RWPE2 (cell line): ENCODE data around the gene PLCXD3.

Experiments used
- ATAC-seq: fragments of 200-7000 bp; cut with Tn5 transposase; 3 replicates; pipeline ENCODE4 v1.9.1; 2021; ENCODE audit warnings: low read depth
- DNase-seq: peaks from one replicate; pipeline ENCODE4 v3.0.0-alpha.2; 2020; ENCODE audit warnings: low spot score
- H3K27ac ChIP-seq: fragments of 450-650 bp; 2 replicates; pipeline ENCODE4 v1.5.1; 2017; ENCODE audit warnings: mild to moderate bottlenecking; ENCODE audit not compliant: poor library complexity, severe bottlenecking
- H3K27me3 ChIP-seq: fragments of 250-450 bp; sonication (Bioruptor Pico); 2 replicates; pipeline ENCODE4 v1.5.1; 2021; ENCODE audit warnings: mild to moderate bottlenecking, moderate library complexity; ENCODE audit not compliant: insufficient read depth, poor library complexity, severe bottlenecking
- H3K36me3 ChIP-seq: fragments of 250-450 bp; sonication (Bioruptor Pico); 2 replicates; pipeline ENCODE4 v1.5.1; 2020; ENCODE audit warnings: low read depth, mild to moderate bottlenecking, moderate library complexity
- H3K4me1 ChIP-seq: fragments of 250-450 bp; sonication (Bioruptor Pico); 2 replicates; pipeline ENCODE4 v1.5.1; 2021; ENCODE audit warnings: mild to moderate bottlenecking, moderate library complexity; ENCODE audit not compliant: insufficient read depth, poor library complexity, severe bottlenecking
- H3K4me3 ChIP-seq: fragments of 250-450 bp; sonication (Bioruptor Pico); 2 replicates; pipeline ENCODE4 v1.5.1; 2021; ENCODE audit warnings: mild to moderate bottlenecking, moderate library complexity; ENCODE audit not compliant: severe bottlenecking
- H3K9me3 ChIP-seq: fragments of 250-450 bp; sonication (Bioruptor Pico); 2 replicates; pipeline ENCODE4 v1.5.1; 2021; ENCODE audit warnings: mild to moderate bottlenecking, moderate library complexity; ENCODE audit not compliant: severe bottlenecking
- CTCF ChIP-seq: fragments of 450-650 bp; IDR thresholded peaks from one replicate; pipeline ENCODE4 v1.5.1; 2017; ENCODE audit warnings: mild to moderate bottlenecking, moderate library complexity; ENCODE audit not compliant: poor library complexity, severe bottlenecking

The PLCXD3 gene

GRCh38 chr5:41399839-41400238, 110.6 kb downstream of the PLCXD3 start:
- DNase-seq = no peak
- Histone ChIP-seq H3K9me3 (no peaks in the 10 kb centered on the region), H3K36me3 (no peaks in the 10 kb centered on the region), H3K27ac (no peak overlapping the region), H3K4me1 (no peaks in the 10 kb centered on the region), H3K27me3 (no peaks in the 10 kb centered on the region), H3K4me3 (no peak overlapping the region)
- TF ChIP-seq CTCF = no peak
- no peak for ATAC-seq

- DNase-seq = no peak
- Histone ChIP-seq H3K27ac (no peak overlapping the region), H3K4me3 (no peak overlapping the region), H3K9me3 (no peaks in the 10 kb centered on the region), H3K36me3 (no peaks in the 10 kb centered on the region), H3K27me3 (no peaks in the 10 kb centered on the region), H3K4me1 (no peaks in the 10 kb centered on the region)
- ATAC-seq = no peak
- no peak for TF ChIP-seq CTCF
Measured at GRCh38 chr5:41392016-41392415, 118.4 kb downstream of the PLCXD3 start.

DNA sequence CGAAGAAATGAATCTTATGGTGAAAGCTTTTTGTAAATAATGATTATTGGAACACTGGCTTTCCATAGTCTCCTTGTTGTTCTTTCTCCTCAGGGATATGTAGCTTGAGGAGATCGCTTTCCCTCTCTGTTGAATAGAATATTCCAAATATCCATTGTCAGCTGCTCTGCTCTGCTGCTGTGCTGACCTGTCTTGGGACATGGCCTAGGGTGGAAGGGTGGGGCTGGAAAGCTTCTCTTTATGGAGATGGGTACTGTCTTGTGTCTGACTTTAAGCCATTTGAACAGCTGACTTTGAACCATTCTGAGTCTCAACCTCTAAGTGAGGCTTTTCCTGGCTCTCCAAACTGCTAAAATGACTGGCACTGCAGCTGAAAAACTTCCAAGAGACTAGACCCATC, 135.8 kb downstream of the PLCXD3 start:
- DNase-seq (no peak), ATAC-seq (no peak)
- no peak for TF ChIP-seq CTCF
- no peak overlapping the region for H3K27ac ChIP-seq
- H3K9me3 ChIP-seq = no peaks in the 10 kb centered on the region
- no peak overlapping the region for H3K4me3 ChIP-seq
- peaks cover 9% of the 10 kb centered on the region for H3K4me1 ChIP-seq
- H3K36me3 ChIP-seq = no peaks in the 10 kb centered on the region
- no peaks in the 10 kb centered on the region for H3K27me3 ChIP-seq

DNA sequence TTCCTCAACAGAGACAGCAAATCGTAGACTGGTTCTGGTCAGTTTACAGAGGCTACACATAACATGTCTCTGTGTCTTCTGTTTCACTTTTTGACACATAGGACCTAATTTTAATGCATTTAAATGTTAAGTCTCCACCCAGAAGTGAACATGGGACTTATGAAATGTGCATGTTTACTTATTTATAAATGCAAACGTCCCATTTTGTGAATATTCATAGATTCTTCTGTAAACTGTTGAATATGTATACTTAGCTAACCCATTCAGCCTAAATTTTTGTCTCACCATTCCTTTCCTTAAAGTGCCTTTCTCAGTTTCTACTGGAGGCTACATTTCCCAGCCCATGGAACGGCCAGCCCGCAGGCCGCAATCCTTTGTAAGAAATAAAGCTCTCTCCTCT, 137.2 kb downstream of the PLCXD3 start:
- peaks cover 9% of the 10 kb centered on the region for H3K4me1 ChIP-seq
- no peak overlapping the region for H3K27ac ChIP-seq
- no peak overlapping the region for H3K4me3 ChIP-seq
- H3K27me3 ChIP-seq = no peaks in the 10 kb centered on the region
- no peaks in the 10 kb centered on the region for H3K9me3 ChIP-seq
- no peak for TF ChIP-seq CTCF
- ATAC-seq (no peak), DNase-seq (no peak)
- no peaks in the 10 kb centered on the region for H3K36me3 ChIP-seq

GRCh38 chr5:41371738-41372137, 138.7 kb downstream of the PLCXD3 start:
- Histone ChIP-seq H3K9me3 (no peaks in the 10 kb centered on the region), H3K4me1 (peaks cover 9% of the 10 kb centered on the region), H3K27me3 (no peaks in the 10 kb centered on the region), H3K27ac (no peak overlapping the region), H3K4me3 (no peak overlapping the region), H3K36me3 (no peaks in the 10 kb centered on the region)
- no peak for TF ChIP-seq CTCF
- ATAC-seq (peak; percentile 98), DNase-seq (no peak)
